HG03097 (cell line): Measurements from ENCODE around the gene RAMP1.
"Not testable (repeated sequence)": the region's sequence is repeated elsewhere in the genome, so short reads cannot be mapped to it uniquely, and the experiment has no call there.

Experiments used
- ATAC-seq: cut with Tn5 transposase; IDR thresholded peaks from one replicate; pipeline ENCODE4 v1.9.1; 2021; ENCODE audit not compliant: unreplicated experiment, low FRiP score

The RAMP1 gene

GRCh38 chr2:237859533-237860272 lies at the start of gene RAMP1:
TSS of gene RAMP1 (plus strand) at chr2:237859623. CDS start at chr2:237859676, 53 bp downstream.
- ATAC-seq: no peak

GRCh38 chr2:237815637-237816036 lies 43.8 kb upstream of the RAMP1 start:
- no peak for ATAC-seq

- no peak for ATAC-seq
Measured at GRCh38 chr2:237816531-237816930, 42.9 kb upstream of the RAMP1 start.

GRCh38 chr2:237818066-237818473 lies 41.4 kb upstream of the RAMP1 start:
- ATAC-seq: no peak

GRCh38 chr2:237819231-237819630 lies 40.2 kb upstream of the RAMP1 start:
- ATAC-seq: no peak

GRCh38 chr2:237820421-237820820 lies 39.0 kb upstream of the RAMP1 start:
- ATAC-seq: no peak

GRCh38 chr2:237823544-237823943 lies 35.9 kb upstream of the RAMP1 start:
- no peak for ATAC-seq

- no peak for ATAC-seq
Measured at GRCh38 chr2:237824085-237824484, 35.3 kb upstream of the RAMP1 start.

- no peak for ATAC-seq
Measured at GRCh38 chr2:237827421-237827987, 31.9 kb upstream of the RAMP1 start.

GRCh38 chr2:237830522-237830921 lies 28.9 kb upstream of the RAMP1 start:
- no peak for ATAC-seq

GRCh38 chr2:237833546-237833945 lies 25.9 kb upstream of the RAMP1 start:
- ATAC-seq: no peak

- ATAC-seq: no peak
Measured at GRCh38 chr2:237835372-237835771, 24.1 kb upstream of the RAMP1 start.

- no peak for ATAC-seq
Measured at GRCh38 chr2:237841051-237841450, 18.4 kb upstream of the RAMP1 start.

GRCh38 chr2:237848940-237849339 lies 10.5 kb upstream of the RAMP1 start:
- not testable (repeated sequence) for ATAC-seq

GRCh38 chr2:237854295-237854694 lies 5.1 kb upstream of the RAMP1 start:
- no peak for ATAC-seq

GRCh38 chr2:237857791-237858190 lies 1.6 kb upstream of the RAMP1 start:
- no peak for ATAC-seq

GRCh38 chr2:237858294-237859081 lies 935 bp upstream of the RAMP1 start:
- no peak for ATAC-seq

GRCh38 chr2:237859082-237859433 lies 365 bp upstream of the RAMP1 start:
- ATAC-seq: no peak

- no peak for ATAC-seq
Measured at GRCh38 chr2:237860273-237860935, 981 bp downstream of the RAMP1 start.

- no peak for ATAC-seq
Measured at GRCh38 chr2:237861875-237862527, 2.6 kb downstream of the RAMP1 start.

- ATAC-seq: no peak
Measured at GRCh38 chr2:237862528-237862895, 3.1 kb downstream of the RAMP1 start.
